Pons (tissue), 1 donor: Measurements from ENCODE around the gene TBC1D22A.

ENCODE experiments used
- DNase-seq: peaks from one replicate; pipeline ENCODE4 v3.0.0-alpha.2; 2016; ENCODE audit warnings: low spot score

TBC1D22A gene

DNA sequence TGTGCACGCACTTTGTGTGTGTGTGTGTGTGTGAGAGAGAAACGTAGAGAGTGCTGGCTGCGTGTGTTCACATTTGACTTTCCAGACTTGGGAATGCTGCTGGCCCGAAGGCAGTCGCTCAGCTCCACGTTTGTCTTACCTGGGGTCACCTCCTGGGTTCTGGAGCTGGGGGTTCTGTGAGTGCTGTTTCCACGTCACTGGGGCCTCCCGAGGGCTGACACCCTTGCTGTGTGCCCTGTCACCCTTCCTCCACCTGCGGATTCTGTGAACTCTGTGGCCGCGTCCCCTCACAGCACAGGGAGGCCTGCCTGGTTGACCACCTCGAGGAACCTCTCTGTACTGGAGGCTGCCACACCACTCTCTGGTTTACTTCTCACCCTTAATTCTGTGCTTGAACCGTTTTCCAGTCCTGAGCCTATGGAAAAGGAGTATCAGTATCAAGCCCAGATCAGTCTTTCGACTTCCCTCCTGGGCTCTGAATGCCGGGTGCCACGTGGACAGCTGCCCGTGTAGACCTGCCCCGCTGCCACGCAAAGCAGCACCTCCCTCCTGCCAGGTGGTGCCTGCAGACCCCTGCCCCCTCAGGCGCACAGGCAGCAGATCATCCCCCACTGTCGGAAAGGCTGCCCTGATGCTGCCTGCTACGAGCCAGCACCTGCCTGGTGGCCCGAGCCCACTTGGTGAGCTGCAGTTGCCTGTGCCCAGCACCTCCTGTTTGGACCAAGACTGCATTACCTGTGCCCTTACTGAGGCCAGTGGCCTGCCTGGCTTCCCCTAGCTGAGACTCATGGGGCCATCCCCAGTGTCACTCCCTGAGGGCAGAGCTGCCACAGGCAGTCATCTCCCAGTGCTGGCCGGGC, 233.3 kb downstream of the TBC1D22A start:
- no peak for DNase-seq

GRCh38 chr22:46996595-46997310, 234.3 kb downstream of the TBC1D22A start:
- DNase-seq: no peak

- no peak for DNase-seq
Observed at GRCh38 chr22:46997311-46997970, 235.0 kb downstream of the TBC1D22A start.

DNA sequence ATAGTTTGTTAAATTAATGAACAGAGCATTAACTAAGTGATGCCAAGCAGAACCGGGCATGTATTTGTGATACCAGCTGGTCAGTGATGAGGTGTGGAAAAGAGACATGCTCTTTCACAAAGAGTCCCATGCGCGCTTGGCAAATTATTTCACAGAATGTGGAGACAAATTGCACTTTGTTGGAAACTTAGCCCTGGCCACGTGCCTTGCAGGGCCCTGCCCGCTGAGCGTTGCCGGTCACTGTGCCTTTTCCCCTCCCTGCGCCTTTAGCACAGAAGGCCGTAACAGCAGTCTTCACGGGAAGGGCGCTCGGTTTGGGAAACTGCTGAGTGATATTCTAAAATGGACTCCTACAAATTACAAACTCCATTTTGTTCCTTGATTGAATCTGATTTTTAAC, 235.9 kb downstream of the TBC1D22A start:
- no peak for DNase-seq

DNA sequence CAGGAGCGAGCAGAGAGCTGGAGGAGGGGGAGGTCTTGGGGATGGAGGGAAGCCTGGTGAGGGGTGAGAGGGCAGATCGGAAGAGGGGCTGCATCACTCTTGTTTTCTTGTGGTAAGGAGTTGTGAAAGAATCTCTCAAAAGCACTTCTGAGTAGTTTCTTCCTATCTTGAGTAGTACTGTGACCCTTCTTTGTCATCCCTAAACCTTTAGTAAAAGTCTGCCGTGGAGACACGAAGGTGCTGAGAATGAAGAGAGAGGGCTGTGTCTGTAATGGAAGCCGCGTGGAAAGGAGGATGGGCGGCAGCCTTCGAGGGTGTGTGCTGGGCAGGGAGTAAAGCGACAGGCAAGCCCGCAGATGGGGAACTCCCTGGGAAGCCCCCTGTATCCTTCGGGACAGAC, 237.8 kb downstream of the TBC1D22A start:
- DNase-seq: no peak

DNA sequence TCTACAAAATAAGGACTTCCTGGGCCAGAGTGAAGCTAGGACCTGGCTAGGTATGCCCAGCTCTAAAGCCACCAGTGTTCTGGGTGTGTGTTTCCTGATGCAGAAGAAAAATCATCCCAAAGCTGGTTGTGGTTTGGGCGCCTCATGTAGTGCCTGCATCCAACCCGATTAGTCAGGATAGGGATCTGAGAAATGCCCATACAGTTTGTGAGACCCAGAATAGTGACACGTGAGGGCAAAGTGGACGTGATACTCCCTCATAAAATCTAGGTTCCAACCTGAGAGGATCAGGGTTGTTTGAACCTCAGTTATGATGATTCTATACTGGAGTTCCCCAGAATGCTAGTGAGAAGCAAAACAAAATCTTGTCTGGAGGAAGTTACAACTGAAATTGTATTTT, 238.4 kb downstream of the TBC1D22A start:
- no peak for DNase-seq

DNA sequence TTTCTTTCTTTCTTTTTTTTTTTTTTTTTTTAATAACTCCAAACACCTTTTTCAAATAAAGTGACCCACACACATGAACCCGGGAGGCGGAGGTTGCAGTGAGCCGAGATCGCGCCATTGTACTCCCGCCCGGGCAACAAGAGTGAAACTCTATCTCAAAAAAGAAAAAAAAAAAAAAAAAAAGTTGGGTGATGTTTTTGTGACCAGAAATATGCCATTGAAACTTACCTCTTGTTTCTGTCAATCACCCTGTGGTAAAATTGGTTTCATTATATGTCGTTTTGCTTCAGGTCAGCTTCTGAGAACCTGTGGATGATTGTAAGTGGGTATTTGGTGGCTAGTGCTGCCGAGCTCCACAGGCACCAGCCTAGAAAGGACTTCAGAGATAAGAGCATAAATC, 238.8 kb downstream of the TBC1D22A start:
- DNase-seq: no peak

DNA sequence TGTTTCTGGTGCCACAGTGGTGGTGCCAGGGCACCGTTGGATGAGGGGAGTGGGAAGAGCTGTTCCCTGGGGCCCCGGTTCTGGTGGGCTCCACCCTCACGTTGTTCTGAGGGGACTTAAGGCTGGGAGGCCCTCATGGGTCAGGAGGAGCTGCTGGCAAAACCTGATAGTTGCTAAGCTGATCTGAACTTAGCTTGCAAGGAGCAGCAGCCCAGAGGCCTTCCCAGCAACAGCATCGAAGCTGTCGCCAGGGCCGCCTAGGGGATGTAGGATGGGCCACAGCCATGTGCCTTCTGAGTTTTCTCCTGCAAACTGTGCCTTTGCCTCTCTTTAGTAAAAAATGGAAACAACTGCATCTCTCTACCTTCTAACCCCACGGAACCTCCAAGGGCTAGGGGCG, 240.2 kb downstream of the TBC1D22A start:
- no peak for DNase-seq

- no peak for DNase-seq
Observed at GRCh38 chr22:47005506-47006408, 243.3 kb downstream of the TBC1D22A start.

DNA sequence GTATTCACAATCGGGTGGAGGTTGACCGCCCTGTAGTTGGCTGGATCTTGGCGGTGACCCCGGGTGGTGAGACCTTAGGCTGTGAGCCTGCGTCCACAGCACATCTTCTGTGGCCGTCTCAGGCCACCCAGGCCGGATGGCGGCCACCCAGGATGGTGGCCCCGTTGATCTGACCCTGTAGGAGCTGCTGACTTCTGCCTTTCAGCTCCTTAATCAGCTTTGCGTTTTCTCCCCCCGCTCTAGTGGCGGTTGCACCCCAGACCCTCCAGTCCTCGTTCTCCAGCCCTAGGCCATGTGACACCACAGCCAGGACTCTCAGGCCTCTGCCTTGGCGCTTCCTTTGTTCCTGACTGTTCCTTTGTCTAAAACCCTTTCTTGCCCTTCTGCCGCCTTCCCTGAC, 244.0 kb downstream of the TBC1D22A start:
- no peak for DNase-seq

DNA sequence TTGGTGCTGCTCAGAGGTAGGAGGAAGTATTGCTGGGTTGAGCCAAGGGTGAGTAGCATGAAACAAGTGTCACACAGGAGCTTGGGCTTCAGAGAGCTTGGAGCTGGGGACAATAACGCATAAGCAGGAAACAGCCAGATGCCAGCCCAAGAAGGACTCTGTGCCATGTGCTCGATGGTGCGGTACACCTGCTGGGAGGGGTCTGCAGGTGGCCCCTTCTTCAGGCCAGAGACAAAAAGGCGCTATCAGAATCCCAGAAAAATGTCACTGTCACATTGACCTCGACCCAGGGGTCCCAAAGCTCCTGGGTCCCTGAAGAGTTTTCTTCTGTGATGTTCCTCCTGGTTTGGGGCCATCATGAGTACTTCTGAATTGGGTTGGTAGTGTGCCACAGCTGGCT, 244.4 kb downstream of the TBC1D22A start:
- no peak for DNase-seq

DNA sequence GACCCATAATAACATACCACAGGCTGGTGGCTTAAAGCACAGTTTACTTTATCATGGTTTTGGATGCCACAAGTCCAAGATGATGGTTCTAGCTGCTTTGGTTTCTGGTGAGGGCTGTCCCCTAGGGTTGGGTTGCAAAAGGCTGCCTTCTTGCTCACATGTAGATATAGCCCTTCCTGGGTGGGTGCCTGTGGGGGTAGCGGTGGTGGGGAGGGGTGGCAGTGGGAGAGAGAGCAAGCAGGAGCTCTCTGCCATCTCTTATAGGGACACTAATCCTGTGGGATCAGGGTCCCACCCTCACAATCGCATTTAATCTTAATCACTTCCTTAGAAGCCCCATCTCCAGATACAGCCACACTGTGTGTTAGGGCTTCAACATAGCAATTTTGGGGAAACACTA, 245.0 kb downstream of the TBC1D22A start:
- no peak for DNase-seq

GRCh38 chr22:47008208-47008885, 245.9 kb downstream of the TBC1D22A start:
- DNase-seq: no peak

GRCh38 chr22:47009304-47010101, 247.1 kb downstream of the TBC1D22A start:
- DNase-seq: no peak

- no peak for DNase-seq
Observed at GRCh38 chr22:47010211-47010610, 247.8 kb downstream of the TBC1D22A start.

- DNase-seq: no peak
Observed at GRCh38 chr22:47011131-47011858, 248.8 kb downstream of the TBC1D22A start.

DNA sequence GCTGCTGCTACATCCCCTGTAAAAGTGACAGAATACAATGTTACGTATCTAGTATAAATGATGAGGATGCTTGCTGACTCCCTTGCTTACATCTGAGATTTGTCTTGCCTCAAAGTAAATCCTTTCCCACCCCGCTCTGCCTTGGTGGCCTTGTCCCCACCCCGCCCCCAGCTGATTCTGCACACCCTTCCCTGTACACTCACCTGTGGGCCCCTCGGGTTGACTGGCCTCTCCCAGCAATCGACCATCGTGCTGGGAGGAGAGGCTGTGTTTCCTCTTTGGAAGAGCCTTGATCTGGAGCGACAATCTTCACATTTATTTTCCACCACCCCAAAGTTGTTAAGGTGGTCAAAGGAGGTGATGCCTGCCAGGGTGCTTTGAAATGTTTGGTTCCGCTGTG, 249.4 kb downstream of the TBC1D22A start:
- no peak for DNase-seq

- DNase-seq: no peak
Observed at GRCh38 chr22:47012589-47013370, 250.3 kb downstream of the TBC1D22A start.
